HG03457 (cell line): ENCODE measurements around the gene SPDYE4.

Experiments
- ATAC-seq: cut with Tn5 transposase; IDR thresholded peaks from one replicate; pipeline ENCODE4 v1.9.1; 2021; ENCODE audit warnings: moderate number of reproducible peaks; ENCODE audit not compliant: unreplicated experiment

Gene SPDYE4

GRCh38 chr17:8785547-8786413 is 27.4 kb upstream of the SPDYE4 start:
- ATAC-seq: no peak

GRCh38 chr17:8782176-8782575 is 23.8 kb upstream of the SPDYE4 start:
- no peak for ATAC-seq

- ATAC-seq: no peak
These were observed 23.4 kb upstream of the SPDYE4 start for GRCh38 chr17:8781776-8782175.

GRCh38 chr17:8776881-8777280 is 18.5 kb upstream of the SPDYE4 start:
- no peak for ATAC-seq

- no peak for ATAC-seq
These were observed 17.9 kb upstream of the SPDYE4 start for GRCh38 chr17:8776248-8776647.

GRCh38 chr17:8766731-8767130 is 8.4 kb upstream of the SPDYE4 start:
- ATAC-seq: no peak

GRCh38 chr17:8762012-8762411 is 3.7 kb upstream of the SPDYE4 start:
- ATAC-seq: no peak

- no peak for ATAC-seq
These were observed 1.2 kb downstream of the SPDYE4 start for GRCh38 chr17:8757189-8757588.

- no peak for ATAC-seq
These were observed 2.6 kb downstream of the SPDYE4 start for GRCh38 chr17:8755590-8756255.

GRCh38 chr17:8754890-8755289 is 3.5 kb downstream of the SPDYE4 start:
- no peak for ATAC-seq

- no peak for ATAC-seq
These were observed 4.3 kb downstream of the SPDYE4 start for GRCh38 chr17:8753976-8754440.

- no peak for ATAC-seq
These were observed 5.0 kb downstream of the SPDYE4 start for GRCh38 chr17:8753136-8753975.

- ATAC-seq: no peak
These were observed 8.7 kb downstream of the SPDYE4 start for GRCh38 chr17:8749616-8750015.

GRCh38 chr17:8747742-8748141 is 10.6 kb downstream of the SPDYE4 start:
- ATAC-seq: no peak

GRCh38 chr17:8746501-8747236 is 11.7 kb downstream of the SPDYE4 start:
- no peak for ATAC-seq

- no peak for ATAC-seq
These were observed 12.5 kb downstream of the SPDYE4 start for GRCh38 chr17:8745586-8746500.

- ATAC-seq: no peak
These were observed 14.1 kb downstream of the SPDYE4 start for GRCh38 chr17:8744086-8744785.

- ATAC-seq: no peak
These were observed 15.5 kb downstream of the SPDYE4 start for GRCh38 chr17:8742819-8743218.

- no peak for ATAC-seq
These were observed 16.1 kb downstream of the SPDYE4 start for GRCh38 chr17:8742274-8742673.
